Neural cell (in vitro differentiated cells): Measurements from ENCODE around the gene DDX1. TPM values are rescaled to one million over a fixed set of nuclear protein-coding genes. Genes with fewer than 3 reads are reported as not detected.
"Not testable (repeated sequence)": the region's sequence is repeated elsewhere in the genome, so short reads cannot be mapped to it uniquely, and the experiment has no call there.

Experiments
- H2AFZ ChIP-seq: fragments of 200-600, 300-800 bp; sonication (generic), shearing (Covaris generic); 2 replicates; pipeline ENCODE4 v1.6.0; 2014; ENCODE audit warnings: low read depth, mild to moderate bottlenecking, antibody characterized with exemption, low read length, moderate library complexity
- H3F3A ChIP-seq: fragments of 200-600 bp; shearing (Covaris generic); 2 replicates; pipeline ENCODE4 v1.6.1; 2016; ENCODE audit warnings: mild to moderate bottlenecking, moderate library complexity, mixed read lengths, antibody characterized with exemption, low read length; ENCODE audit not compliant: insufficient read depth, poor library complexity, severe bottlenecking
- H3K27ac ChIP-seq: fragments of 200-600, 300-800 bp; sonication (generic), shearing (Covaris generic); 2 replicates; pipeline ENCODE4 v1.5.1; 2014; ENCODE audit warnings: mild to moderate bottlenecking, low read length, moderate library complexity
- H3K27me3 ChIP-seq: fragments of 300-800, 200-600 bp; sonication (generic), shearing (Covaris generic); 2 replicates; pipeline ENCODE4 v1.6.0; 2014; ENCODE audit warnings: mild to moderate bottlenecking, low read depth, low read length, moderate library complexity; ENCODE audit not compliant: insufficient read depth
- H3K36me3 ChIP-seq: fragments of 300-800, 200-600 bp; sonication (generic), shearing (Covaris generic); 2 replicates; pipeline ENCODE4 v1.5.1; 2014; ENCODE audit warnings: mild to moderate bottlenecking, antibody characterized with exemption, low read length, moderate library complexity; ENCODE audit not compliant: insufficient read depth
- H3K4me2 ChIP-seq: fragments of 300-800, 200-600 bp; sonication (generic), shearing (Covaris generic); 2 replicates; pipeline ENCODE4 v1.6.0; 2014; ENCODE audit warnings: mild to moderate bottlenecking, low read length
- H3K4me3 ChIP-seq: fragments of 300-800, 200-600 bp; sonication (generic), shearing (Covaris generic); 2 replicates; pipeline ENCODE4 v1.5.1; 2014; ENCODE audit warnings: mild to moderate bottlenecking, low read length, moderate library complexity
- H3K79me2 ChIP-seq: fragments of 200-600 bp; shearing (Covaris generic); replicated peaks from 2 replicates; pipeline ENCODE4 v1.6.0; 2014; ENCODE audit warnings: mild to moderate bottlenecking, low read length, moderate library complexity; ENCODE audit not compliant: insufficient read depth
- H3K9ac ChIP-seq: fragments of 300-800, 200-600 bp; sonication (generic), shearing (Covaris generic); 2 replicates; pipeline ENCODE4 v1.6.1; 2016; ENCODE audit warnings: mild to moderate bottlenecking, low read length, mixed read lengths
- H3K9me2 ChIP-seq: fragments of 200-600 bp; shearing (Covaris generic); 2 replicates; pipeline ENCODE4 v1.6.1; 2016; ENCODE audit warnings: mild to moderate bottlenecking, low read length, mixed read lengths; ENCODE audit not compliant: insufficient read depth
- H3K9me3 ChIP-seq: fragments of 200-600, 300-800 bp; sonication (generic), shearing (Covaris generic); 2 replicates; pipeline ENCODE4 v1.6.1; 2016; ENCODE audit warnings: mild to moderate bottlenecking, mixed run types, low read length, moderate library complexity, mixed read lengths
- H4K20me1 ChIP-seq: fragments of 200-600 bp; shearing (Covaris generic); 2 replicates; pipeline ENCODE4 v1.6.1; 2016; ENCODE audit warnings: mild to moderate bottlenecking, mixed run types; ENCODE audit not compliant: insufficient read depth
- EP300 ChIP-seq: fragments of 450-650 bp; conservative IDR thresholded peaks from 2 replicates; pipeline ENCODE4 v1.6.1; 2014; ENCODE audit warnings: antibody characterized with exemption, mild to moderate bottlenecking, moderate library complexity; ENCODE audit not compliant: poor library complexity, severe bottlenecking
- EZH2 ChIP-seq: fragments of 200-600, 300-800 bp; shearing (Covaris generic), sonication (generic); IDR thresholded peaks from 2 replicates; pipeline ENCODE4 v1.6.1; 2014; ENCODE audit warnings: antibody characterized with exemption, low read length, borderline replicate concordance, mild to moderate bottlenecking; ENCODE audit not compliant: insufficient read depth, poor library complexity, severe bottlenecking
- MXI1 ChIP-seq: fragments of 450-650 bp; conservative IDR thresholded peaks from 2 replicates; pipeline ENCODE4 v1.6.1; 2014; ENCODE audit warnings: antibody characterized with exemption, mild to moderate bottlenecking; ENCODE audit not compliant: poor library complexity, severe bottlenecking
- POLR2AphosphoS5 ChIP-seq: IDR thresholded peaks from 2 replicates; pipeline ENCODE4 v1.6.1; 2012
- RAD21 ChIP-seq: fragments of 450-650 bp; conservative IDR thresholded peaks from 2 replicates; pipeline ENCODE4 v1.6.1; 2014; ENCODE audit warnings: antibody characterized with exemption, mild to moderate bottlenecking, moderate library complexity
- SMC3 ChIP-seq: fragments of 450-650 bp; conservative IDR thresholded peaks from 2 replicates; pipeline ENCODE4 v1.6.1; 2014; ENCODE audit warnings: antibody characterized with exemption, mild to moderate bottlenecking, moderate library complexity; ENCODE audit not compliant: poor library complexity
- TAF1 ChIP-seq: IDR thresholded peaks from 2 replicates; pipeline ENCODE4 v1.6.1; 2012; ENCODE audit warnings: low read depth
- polyA plus RNA-seq: library from polyadenylated mRNA; depleted of rRNA; stranded (reverse); fragments of >200 nt; gene quantifications from 2 replicates; pipeline ENCODE4 v1.2.3, GENCODE V29; 2014
- TF ChIP-seq, protein P1 (sequence below): IDR thresholded peaks from 2 replicates; pipeline ENCODE4 v1.6.1; 2012; ENCODE audit warnings: borderline replicate concordance
- TF ChIP-seq, protein P2 (sequence below): fragments of 450-650 bp; IDR thresholded peaks from 2 replicates; pipeline ENCODE4 v1.5.1; 2014; ENCODE audit warnings: antibody characterized with exemption, mild to moderate bottlenecking, moderate library complexity; ENCODE audit not compliant: poor library complexity, severe bottlenecking

Gene DDX1
- polyA plus RNA-seq, 1 donor from 2014 or later, result 159 TPM

DNA sequence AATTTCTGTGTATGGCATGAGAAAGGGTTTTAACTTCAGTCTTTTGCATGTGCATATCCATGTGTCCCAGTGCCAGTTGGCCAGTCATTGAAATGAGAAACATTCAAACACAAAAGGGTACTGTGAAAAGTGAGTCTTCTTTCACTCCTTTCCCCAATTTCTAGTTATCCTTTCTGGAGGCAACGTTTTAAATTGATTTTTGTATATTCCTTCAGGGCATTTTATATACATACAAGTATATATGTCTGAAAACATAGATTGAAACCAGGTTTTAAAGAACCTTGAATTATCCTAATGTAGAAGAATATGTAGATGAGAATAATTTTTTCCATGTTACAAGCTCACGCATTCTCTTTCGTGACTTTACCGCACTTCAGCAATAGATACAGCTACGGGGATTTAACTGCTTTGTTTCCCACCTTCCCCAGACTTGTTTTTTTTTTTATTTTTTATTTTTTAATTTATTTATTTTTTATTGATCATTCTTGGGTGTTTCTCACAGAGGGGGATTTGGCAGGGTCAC is 18.8 kb downstream of the DDX1 start:
- Histone ChIP-seq H2AFZ (no peak overlapping the region), H3K9me2 (no peaks in the 10 kb centered on the region), H3F3A (no peaks in the 10 kb centered on the region), H3K9me3 (no peaks in the 10 kb centered on the region), H3K27me3 (no peaks in the 10 kb centered on the region), H3K9ac (no peak overlapping the region), H3K27ac (no peak overlapping the region), H3K79me2 (no peaks in the 10 kb centered on the region), H3K4me2 (no peak overlapping the region), H3K4me3 (no peak overlapping the region), H3K36me3 (peaks cover 18% of the 10 kb centered on the region), H4K20me1 (no peaks in the 10 kb centered on the region)
- TF ChIP-seq RAD21 (no peak), MXI1 (no peak), TAF1 (no peak), EP300 (no peak), POLR2AphosphoS5 (no peak), SMC3 (no peak)
- TF ChIP-seq, protein P1, sequence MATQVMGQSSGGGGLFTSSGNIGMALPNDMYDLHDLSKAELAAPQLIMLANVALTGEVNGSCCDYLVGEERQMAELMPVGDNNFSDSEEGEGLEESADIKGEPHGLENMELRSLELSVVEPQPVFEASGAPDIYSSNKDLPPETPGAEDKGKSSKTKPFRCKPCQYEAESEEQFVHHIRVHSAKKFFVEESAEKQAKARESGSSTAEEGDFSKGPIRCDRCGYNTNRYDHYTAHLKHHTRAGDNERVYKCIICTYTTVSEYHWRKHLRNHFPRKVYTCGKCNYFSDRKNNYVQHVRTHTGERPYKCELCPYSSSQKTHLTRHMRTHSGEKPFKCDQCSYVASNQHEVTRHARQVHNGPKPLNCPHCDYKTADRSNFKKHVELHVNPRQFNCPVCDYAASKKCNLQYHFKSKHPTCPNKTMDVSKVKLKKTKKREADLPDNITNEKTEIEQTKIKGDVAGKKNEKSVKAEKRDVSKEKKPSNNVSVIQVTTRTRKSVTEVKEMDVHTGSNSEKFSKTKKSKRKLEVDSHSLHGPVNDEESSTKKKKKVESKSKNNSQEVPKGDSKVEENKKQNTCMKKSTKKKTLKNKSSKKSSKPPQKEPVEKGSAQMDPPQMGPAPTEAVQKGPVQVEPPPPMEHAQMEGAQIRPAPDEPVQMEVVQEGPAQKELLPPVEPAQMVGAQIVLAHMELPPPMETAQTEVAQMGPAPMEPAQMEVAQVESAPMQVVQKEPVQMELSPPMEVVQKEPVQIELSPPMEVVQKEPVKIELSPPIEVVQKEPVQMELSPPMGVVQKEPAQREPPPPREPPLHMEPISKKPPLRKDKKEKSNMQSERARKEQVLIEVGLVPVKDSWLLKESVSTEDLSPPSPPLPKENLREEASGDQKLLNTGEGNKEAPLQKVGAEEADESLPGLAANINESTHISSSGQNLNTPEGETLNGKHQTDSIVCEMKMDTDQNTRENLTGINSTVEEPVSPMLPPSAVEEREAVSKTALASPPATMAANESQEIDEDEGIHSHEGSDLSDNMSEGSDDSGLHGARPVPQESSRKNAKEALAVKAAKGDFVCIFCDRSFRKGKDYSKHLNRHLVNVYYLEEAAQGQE, result no peak
- TF ChIP-seq, protein P2, sequence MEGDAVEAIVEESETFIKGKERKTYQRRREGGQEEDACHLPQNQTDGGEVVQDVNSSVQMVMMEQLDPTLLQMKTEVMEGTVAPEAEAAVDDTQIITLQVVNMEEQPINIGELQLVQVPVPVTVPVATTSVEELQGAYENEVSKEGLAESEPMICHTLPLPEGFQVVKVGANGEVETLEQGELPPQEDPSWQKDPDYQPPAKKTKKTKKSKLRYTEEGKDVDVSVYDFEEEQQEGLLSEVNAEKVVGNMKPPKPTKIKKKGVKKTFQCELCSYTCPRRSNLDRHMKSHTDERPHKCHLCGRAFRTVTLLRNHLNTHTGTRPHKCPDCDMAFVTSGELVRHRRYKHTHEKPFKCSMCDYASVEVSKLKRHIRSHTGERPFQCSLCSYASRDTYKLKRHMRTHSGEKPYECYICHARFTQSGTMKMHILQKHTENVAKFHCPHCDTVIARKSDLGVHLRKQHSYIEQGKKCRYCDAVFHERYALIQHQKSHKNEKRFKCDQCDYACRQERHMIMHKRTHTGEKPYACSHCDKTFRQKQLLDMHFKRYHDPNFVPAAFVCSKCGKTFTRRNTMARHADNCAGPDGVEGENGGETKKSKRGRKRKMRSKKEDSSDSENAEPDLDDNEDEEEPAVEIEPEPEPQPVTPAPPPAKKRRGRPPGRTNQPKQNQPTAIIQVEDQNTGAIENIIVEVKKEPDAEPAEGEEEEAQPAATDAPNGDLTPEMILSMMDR, result no peak

DNA sequence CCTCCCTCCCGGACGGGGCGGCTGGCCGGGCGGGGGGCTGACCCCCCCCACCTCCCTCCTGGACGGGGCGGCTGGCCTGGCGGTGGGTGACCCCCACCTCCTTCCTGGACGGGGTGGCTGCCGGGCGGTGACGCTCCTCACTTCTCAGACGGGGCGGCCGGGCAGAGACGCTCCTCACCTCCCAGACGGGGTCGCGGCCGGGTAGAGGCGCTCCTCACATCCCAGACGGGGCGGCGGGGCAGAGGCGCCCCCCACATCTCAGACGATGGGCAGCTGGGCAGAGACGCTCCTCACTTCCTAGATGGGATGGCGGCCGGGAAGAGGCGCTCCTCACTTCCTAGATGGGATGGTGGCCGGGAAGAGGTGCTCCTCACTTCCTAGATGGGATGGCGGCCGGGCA is 20.4 kb downstream of the DDX1 start:
- not testable (repeated sequence) for H3K9me2 ChIP-seq, H3F3A ChIP-seq, H3K79me2 ChIP-seq, H3K9ac ChIP-seq, H2AFZ ChIP-seq, H3K27me3 ChIP-seq, H3K27ac ChIP-seq, H3K4me2 ChIP-seq, H4K20me1 ChIP-seq, H3K4me3 ChIP-seq, H3K9me3 ChIP-seq
- H3K36me3 ChIP-seq, result peaks cover 13% of the 10 kb centered on the region

DNA sequence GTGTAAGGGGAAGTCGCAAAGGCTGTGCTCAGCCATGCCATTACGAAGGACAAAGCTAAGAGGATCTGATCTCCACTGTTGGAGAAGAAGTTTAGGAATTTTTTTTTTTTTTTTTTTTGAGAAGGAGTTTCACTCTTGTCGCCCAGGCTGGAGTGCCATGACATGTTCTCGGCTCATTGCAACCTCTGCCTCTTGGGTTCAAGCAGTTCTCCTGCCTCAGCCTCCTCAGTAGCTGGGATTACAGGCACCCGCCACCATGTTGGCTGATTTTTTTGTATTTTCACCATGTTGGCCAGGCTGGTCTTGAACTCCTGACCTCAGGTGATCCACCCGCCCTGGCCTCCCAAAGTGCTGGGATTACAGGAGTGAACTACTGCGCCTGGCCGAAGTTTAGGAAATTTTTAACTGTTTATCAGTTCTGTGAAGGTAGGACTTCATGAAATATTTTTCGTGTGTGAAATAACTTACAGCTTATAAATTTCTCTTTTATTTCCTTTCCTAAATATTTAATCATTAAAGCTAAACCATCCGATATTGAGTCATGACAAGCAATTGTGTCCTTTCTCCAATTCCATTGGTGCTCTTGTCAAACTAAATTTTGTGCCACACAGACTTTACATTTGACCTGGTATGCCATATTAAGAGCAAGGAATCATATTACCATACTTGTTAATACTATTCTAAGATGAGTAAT is 22.2 kb downstream of the DDX1 start:
- no peaks in the 10 kb centered on the region for H3K79me2 ChIP-seq
- H3K27ac ChIP-seq, result no peak overlapping the region
- H4K20me1 ChIP-seq, result no peaks in the 10 kb centered on the region
- TF ChIP-seq MXI1, result no peak
- TF ChIP-seq, protein P1, result no peak
- TF ChIP-seq, protein P2, result no peak
- no peak for TF ChIP-seq SMC3
- no peak for TF ChIP-seq EZH2
- no peak for TF ChIP-seq RAD21
- no peak for TF ChIP-seq EP300
- TF ChIP-seq TAF1, result no peak
- TF ChIP-seq POLR2AphosphoS5, result no peak
- peaks cover 19% of the 10 kb centered on the region for H3K36me3 ChIP-seq
- H3K27me3 ChIP-seq, result no peaks in the 10 kb centered on the region
- no peaks in the 10 kb centered on the region for H3K9me2 ChIP-seq
- no peak overlapping the region for H3K9ac ChIP-seq
- no peaks in the 10 kb centered on the region for H3F3A ChIP-seq
- H2AFZ ChIP-seq, result no peak overlapping the region
- H3K4me3 ChIP-seq, result no peak overlapping the region
- no peaks in the 10 kb centered on the region for H3K9me3 ChIP-seq
- no peak overlapping the region for H3K4me2 ChIP-seq
